DOHH2 (cell line): ENCODE measurements around the gene ADAMTS18.

ENCODE experiments used
- CTCF ChIP-seq: fragments of 200-600 bp; sonication (generic); IDR thresholded peaks from one replicate; pipeline ENCODE4 v1.5.1; 2014; ENCODE audit warnings: antibody characterized with exemption, mild to moderate bottlenecking, low read depth, low read length; ENCODE audit not compliant: poor library complexity, severe bottlenecking
- EZH2phosphoT487 ChIP-seq: fragments of 200-600 bp; sonication (generic); IDR thresholded peaks from 2 replicates; pipeline ENCODE4 v1.6.1; 2017; ENCODE audit warnings: borderline replicate concordance, mild to moderate bottlenecking, antibody characterized with exemption, low read length, moderate library complexity, mixed read lengths

DNA sequence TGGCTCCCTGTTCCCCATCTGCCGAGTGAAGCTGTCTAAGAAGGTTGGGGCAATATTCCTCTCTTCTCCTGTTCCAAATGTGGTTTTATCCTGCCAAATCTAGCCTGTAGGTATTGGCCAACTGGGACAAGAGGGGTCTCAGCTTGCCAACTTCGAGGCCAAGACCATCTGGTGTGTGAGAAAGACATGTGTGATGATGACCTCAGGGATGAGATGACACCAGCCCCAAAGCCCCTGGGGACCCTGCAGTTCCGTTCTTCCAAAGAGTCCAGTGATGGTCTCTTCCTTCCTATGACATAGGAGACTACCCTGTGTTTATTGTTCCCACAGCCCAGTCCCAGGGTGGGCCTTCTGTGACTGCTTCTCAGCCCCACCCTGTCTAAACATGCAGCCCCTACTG, 34.8 kb upstream of the ADAMTS18 start:
- no peak for TF ChIP-seq CTCF
- no peak for TF ChIP-seq EZH2phosphoT487
